HEK293 (cell line): ENCODE data around the gene TAOK3.

ENCODE experiments used
- CTCF ChIA-PET: fragments of 350-600 bp; formaldehyde crosslinking; extraction: SDS; loops from one replicate; lab custom pipeline; 2021; ENCODE audit warnings: antibody characterized with exemption; lab: Yijun Ruan, JAX
- POLR2A ChIA-PET: fragments of 300-600 bp; formaldehyde crosslinking; extraction: SDS; loops from one replicate; lab custom pipeline; 2020; ENCODE audit warnings: antibody characterized with exemption, inconsistent platforms; lab: Yijun Ruan, JAX
- H3K27ac ChIP-seq: fragments of 200-500 bp; sonication (Bioruptor generic); 2 replicates; pipeline ENCODE4 v1.5.1; 2014; ENCODE audit warnings: low read depth, low read length, control low read depth, inconsistent platforms; ENCODE audit errors: extremely low read depth
- H3K36me3 ChIP-seq, 2 experiments: fragments of 200-500 bp in 1 of 2; sonication (Bioruptor generic) in 1 of 2; 1 replicate in 1 of 2; 2 replicates in 1 of 2; pipeline ENCODE4 v1.5.1; 2014 to 2017; ENCODE audit warnings: inconsistent platforms in 2 of 2, low read length in 2 of 2; ENCODE audit not compliant: control insufficient read depth in 2 of 2, insufficient read depth in 1 of 2
- H3K4me1 ChIP-seq: fragments of 200-500 bp; sonication (Bioruptor generic); 2 replicates; pipeline ENCODE4 v1.5.1; 2014; ENCODE audit warnings: mild to moderate bottlenecking, low read length, inconsistent platforms; ENCODE audit not compliant: control insufficient read depth, insufficient read depth
- H3K4me3 ChIP-seq: 2 replicates; pipeline ENCODE4 v1.5.1; 2011; ENCODE audit warnings: low read depth, mild to moderate bottlenecking, control low read depth, low read length, moderate library complexity
- H3K9me3 ChIP-seq: fragments of 200-500 bp; sonication (Bioruptor generic); 2 replicates; pipeline ENCODE4 v1.5.1; 2014; ENCODE audit warnings: low read depth, low read length, inconsistent platforms; ENCODE audit not compliant: control insufficient read depth, insufficient read depth
- AEBP2 ChIP-seq: fragments of 450-650 bp; formaldehyde crosslinking; IDR thresholded peaks from 2 replicates; pipeline ENCODE4 v1.5.1; 2016; ENCODE audit warnings: missing biosample characterization, missing genetic modification characterization, borderline replicate concordance
- FEZF1 ChIP-seq: fragments of 450-650 bp; formaldehyde crosslinking; IDR thresholded peaks from 2 replicates; pipeline ENCODE4 v1.5.1; 2016; ENCODE audit warnings: missing biosample characterization, missing genetic modification characterization
- GLIS2 ChIP-seq: fragments of 450-650 bp; formaldehyde crosslinking; IDR thresholded peaks from 2 replicates; pipeline ENCODE4 v1.5.1; 2016; ENCODE audit warnings: missing biosample characterization, missing genetic modification characterization
- IKZF3 ChIP-seq: fragments of 450-650 bp; IDR thresholded peaks from 2 replicates; pipeline ENCODE4 v1.5.0; 2018; ENCODE audit warnings: missing biosample characterization, mild to moderate bottlenecking, missing genetic modification characterization, moderate library complexity
- OSR2 ChIP-seq: fragments of 450-650 bp; formaldehyde crosslinking; IDR thresholded peaks from 2 replicates; pipeline ENCODE4 v1.5.1; 2016; ENCODE audit warnings: missing biosample characterization, missing genetic modification characterization
- PRDM10 ChIP-seq: fragments of 450-650 bp; formaldehyde crosslinking; IDR thresholded peaks from 2 replicates; pipeline ENCODE4 v1.5.1; 2016; ENCODE audit warnings: missing biosample characterization, missing genetic modification characterization
- SETDB1 ChIP-seq: IDR thresholded peaks from one replicate; pipeline ENCODE4 v1.6.1; 2017; ENCODE audit warnings: mild to moderate bottlenecking, low read length, moderate library complexity, mixed read lengths; ENCODE audit not compliant: insufficient read length
- ZBTB48 ChIP-seq: fragments of 450-650 bp; formaldehyde crosslinking; IDR thresholded peaks from 2 replicates; pipeline ENCODE4 v1.5.1; 2016; ENCODE audit warnings: missing biosample characterization, missing genetic modification characterization
- ZFHX2 ChIP-seq: fragments of 450-650 bp; formaldehyde crosslinking; conservative IDR thresholded peaks from 2 replicates; pipeline ENCODE4 v1.5.1; 2016; ENCODE audit warnings: missing biosample characterization, missing genetic modification characterization
- ZNF121 ChIP-seq: fragments of 450-650 bp; formaldehyde crosslinking; IDR thresholded peaks from 2 replicates; pipeline ENCODE4 v1.5.1; 2016; ENCODE audit warnings: missing biosample characterization, missing genetic modification characterization
- ZNF148 ChIP-seq: fragments of 450-650 bp; formaldehyde crosslinking; IDR thresholded peaks from 2 replicates; pipeline ENCODE4 v1.5.0; 2017; ENCODE audit warnings: missing biosample characterization, missing genetic modification characterization, borderline replicate concordance
- ZNF26 ChIP-seq: fragments of 450-650 bp; formaldehyde crosslinking; IDR thresholded peaks from 2 replicates; pipeline ENCODE4 v1.5.1; 2016; ENCODE audit warnings: missing biosample characterization, missing genetic modification characterization
- ZNF324 ChIP-seq: fragments of 450-650 bp; formaldehyde crosslinking; IDR thresholded peaks from 2 replicates; pipeline ENCODE4 v1.5.1; 2016; ENCODE audit warnings: missing biosample characterization, missing genetic modification characterization
- ZNF544 ChIP-seq: fragments of 450-650 bp; formaldehyde crosslinking; IDR thresholded peaks from 2 replicates; pipeline ENCODE4 v1.5.0; 2017; ENCODE audit warnings: missing biosample characterization, missing genetic modification characterization
- ZNF626 ChIP-seq: fragments of 450-650 bp; sonication (Bioruptor Pico); formaldehyde crosslinking; IDR thresholded peaks from 2 replicates; pipeline ENCODE4 v1.5.1; 2018; ENCODE audit warnings: missing biosample characterization, missing genetic modification characterization, inconsistent platforms
- ZNF654 ChIP-seq: fragments of 450-650 bp; formaldehyde crosslinking; IDR thresholded peaks from 2 replicates; pipeline ENCODE4 v1.5.1; 2016; ENCODE audit warnings: low read depth, missing biosample characterization, missing genetic modification characterization
- ZNF791 ChIP-seq: fragments of 450-650 bp; formaldehyde crosslinking; IDR thresholded peaks from 2 replicates; pipeline ENCODE4 v1.5.1; 2016; ENCODE audit warnings: missing biosample characterization, missing genetic modification characterization

TAOK3 gene

GRCh38 chr12:118206107-118206412, 166.6 kb downstream of the TAOK3 start:
- no peaks in the 10 kb centered on the region for H3K4me1 ChIP-seq
- TF ChIP-seq ZBTB48: no peak
- no peak for TF ChIP-seq ZNF654 (tag by site-specific recombination)
- no peak for TF ChIP-seq ZNF791
- TF ChIP-seq IKZF3 (tag by site-specific recombination): no peak
- no peak for TF ChIP-seq ZNF121 (tag by site-specific recombination)
- TF ChIP-seq OSR2: no peak
- no peak for TF ChIP-seq ZFHX2
- TF ChIP-seq ZNF626 (tag by site-specific recombination): no peak
- no peak for TF ChIP-seq AEBP2
- TF ChIP-seq ZNF544 (tag by site-specific recombination): no peak
- no peak for TF ChIP-seq ZNF26 (tag by site-specific recombination)
- no peak for TF ChIP-seq GLIS2 (tag by site-specific recombination)
- no peak for TF ChIP-seq FEZF1 (tag by site-specific recombination)
- TF ChIP-seq ZNF148 (tag by site-specific recombination): no peak
- TF ChIP-seq SETDB1: no peak
- no peaks in the 10 kb centered on the region for H3K9me3 ChIP-seq
- CTCF ChIA-PET: no interaction called here
- no peak overlapping the region for H3K27ac ChIP-seq
- no peaks in the 10 kb centered on the region; a peak in 1 of 3 replicates for H3K36me3 ChIP-seq
- H3K4me3 ChIP-seq: no peak overlapping the region
- POLR2A ChIA-PET: no interaction called here

- ChIA-PET POLR2A (no interaction called here), CTCF (interaction anchor here (0.8 to 1.0 kb wide), 2 partner anchors 12 kb away, joined by 4 read pairs; no protein-coding TSS in a partner anchor)
- Histone ChIP-seq H3K9me3 (no peaks in the 10 kb centered on the region), H3K36me3 (peaks cover 0 to 9% of the 10 kb centered on the region in 2 experiments; a peak in 1 of 3 replicates), H3K4me3 (no peak overlapping the region), H3K4me1 (peaks cover 4% of the 10 kb centered on the region; the same call in 1 of the 2 replicates), H3K27ac (no peak overlapping the region)
- no peak for TF ChIP-seq ZNF324 (tag by site-specific recombination)
Measured at GRCh38 chr12:118193958-118194357, 178.7 kb downstream of the TAOK3 start.

- CTCF ChIA-PET: interaction anchor here (1.0 kb wide), 1 partner anchor 11 kb away, joined by 4 read pairs; no protein-coding TSS in a partner anchor
- POLR2A ChIA-PET: no interaction called here
- TF ChIP-seq ZNF121 (tag by site-specific recombination): 0 out of 2 replicates have a peak, but pooled peaks have one; percentile 58
- no peak for TF ChIP-seq PRDM10
- Histone ChIP-seq H3K4me3 (no peak overlapping the region), H3K27ac (no peak overlapping the region), H3K9me3 (no peaks in the 10 kb centered on the region), H3K36me3 (peaks cover 0 to 4% of the 10 kb centered on the region in 2 experiments; a peak in 1 of 3 replicates), H3K4me1 (peaks cover 4% of the 10 kb centered on the region; the same call in 1 of the 2 replicates)
Measured at GRCh38 chr12:118193477-118193876, 179.2 kb downstream of the TAOK3 start.
